GM18511 (cell line): ENCODE measurements around the gene TYW1B.
"Not testable (repeated sequence)": the region's sequence is repeated elsewhere in the genome, so short reads cannot be mapped to it uniquely, and the experiment has no call there.

Source experiments
- ATAC-seq: cut with Tn5 transposase; IDR thresholded peaks from one replicate; pipeline ENCODE4 v1.9.1; 2021; ENCODE audit warnings: mild to moderate bottlenecking, moderate library complexity; ENCODE audit not compliant: unreplicated experiment

Gene TYW1B

GRCh38 chr7:72632765-72633292, 195.2 kb downstream of the TYW1B start:
- ATAC-seq, result not testable (repeated sequence)

GRCh38 chr7:72628375-72628774, 199.6 kb downstream of the TYW1B start:
- not testable (repeated sequence) for ATAC-seq

DNA sequence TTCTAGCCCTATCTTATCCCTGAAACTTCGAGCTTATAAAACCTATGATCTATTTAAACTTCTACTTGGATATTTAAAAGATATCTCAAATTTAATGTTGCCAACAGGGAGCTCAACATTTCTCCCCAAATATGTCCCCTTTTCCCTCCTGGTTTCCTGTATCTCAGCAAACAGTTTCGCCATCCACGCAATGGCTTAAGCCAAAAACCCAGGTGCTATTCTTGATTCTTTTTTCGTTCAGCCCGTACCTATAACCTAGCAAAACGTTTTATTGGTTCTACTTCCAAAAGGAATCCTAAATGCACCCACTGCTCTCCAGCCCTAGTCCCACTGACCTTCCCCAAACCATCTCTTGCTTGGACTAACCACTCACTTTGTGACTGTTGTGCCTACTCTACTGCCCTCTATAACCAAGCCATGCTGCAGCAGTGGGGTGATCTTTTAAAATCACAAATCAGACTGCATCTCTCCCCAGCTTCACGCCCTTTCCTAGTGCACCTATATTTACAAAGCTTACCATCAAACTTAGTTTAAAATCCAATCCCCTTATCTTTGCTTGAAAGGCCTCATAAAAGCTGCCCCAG, 201.5 kb downstream of the TYW1B start:
- not testable (repeated sequence) for ATAC-seq

DNA sequence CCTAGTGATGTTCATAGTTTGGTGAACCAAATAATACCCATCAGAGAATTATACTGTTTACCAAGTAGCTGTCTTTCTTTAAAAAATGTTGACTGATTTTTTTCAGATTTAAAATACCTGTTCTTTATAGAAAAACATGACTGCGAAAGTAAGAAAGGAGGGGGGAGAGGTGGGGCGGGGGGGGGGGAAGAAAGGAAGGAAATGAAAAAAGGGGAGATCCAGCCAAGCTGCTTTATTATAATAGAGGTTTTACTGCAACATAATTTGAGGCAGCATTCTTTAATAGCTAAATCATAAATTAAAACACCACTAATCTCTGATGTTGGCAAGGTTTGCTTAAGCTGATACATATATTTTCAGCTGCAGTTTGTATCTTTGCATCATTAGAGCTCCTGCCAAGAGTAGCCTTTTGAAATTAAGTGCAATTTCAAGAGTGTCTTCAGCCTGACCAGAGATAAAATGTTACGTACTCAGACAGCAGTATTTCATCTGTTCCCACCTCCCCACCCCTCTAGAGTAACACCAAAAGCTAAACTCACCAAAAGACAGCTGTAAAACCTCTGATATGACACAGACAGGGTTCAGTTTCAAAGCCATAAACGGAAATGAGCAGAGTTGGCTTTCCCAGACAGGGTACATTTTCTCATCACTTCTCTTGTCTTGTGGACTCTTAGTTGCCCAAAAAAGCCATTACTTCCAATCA, 202.1 kb downstream of the TYW1B start:
- ATAC-seq, result peak; percentile 86

- no peak for ATAC-seq
Observed at GRCh38 chr7:72622532-72622931, 205.5 kb downstream of the TYW1B start.

- not testable (repeated sequence) for ATAC-seq
Observed at GRCh38 chr7:72621761-72622187, 206.2 kb downstream of the TYW1B start.

DNA sequence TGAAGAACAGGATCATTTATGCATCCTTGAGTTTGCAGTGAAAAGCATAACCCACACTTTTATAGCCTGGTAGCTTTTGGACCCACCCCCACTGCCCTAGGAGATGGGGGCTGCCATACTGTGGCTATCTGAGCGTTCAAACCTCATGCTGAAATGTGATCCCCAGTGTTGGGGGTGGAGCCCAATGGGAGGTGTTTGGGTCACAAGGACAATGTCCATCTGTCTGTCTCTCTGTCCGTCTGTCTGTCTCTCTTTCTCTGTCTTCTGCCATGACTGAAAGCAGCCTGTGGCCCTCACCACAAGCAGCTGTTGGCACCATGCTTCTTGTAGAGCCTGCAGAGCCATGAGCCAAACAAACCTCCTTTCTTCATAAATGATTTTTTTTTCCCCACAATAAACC, 207.1 kb downstream of the TYW1B start:
- not testable (repeated sequence) for ATAC-seq

GRCh38 chr7:72618435-72619180, 209.4 kb downstream of the TYW1B start:
- not testable (repeated sequence) for ATAC-seq

DNA sequence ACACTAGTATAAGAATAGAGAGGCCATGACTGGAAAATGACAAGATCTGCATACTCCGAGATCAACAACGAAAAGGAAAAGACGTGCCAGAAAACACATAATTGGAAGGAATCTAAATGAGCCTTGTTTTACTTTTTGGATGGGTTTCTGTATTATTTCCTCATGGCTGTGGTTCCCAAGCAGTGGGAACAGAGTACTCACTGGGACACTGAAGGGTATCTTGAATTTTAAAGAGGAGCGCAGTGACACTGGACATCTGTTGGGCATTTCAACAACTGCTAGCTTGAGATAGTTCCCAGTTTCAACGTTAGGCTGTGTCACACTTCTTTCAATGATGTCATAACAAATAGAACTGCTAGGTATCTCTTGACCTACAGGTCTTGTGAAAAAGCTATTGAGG, 218.2 kb downstream of the TYW1B start:
- not testable (repeated sequence) for ATAC-seq

DNA sequence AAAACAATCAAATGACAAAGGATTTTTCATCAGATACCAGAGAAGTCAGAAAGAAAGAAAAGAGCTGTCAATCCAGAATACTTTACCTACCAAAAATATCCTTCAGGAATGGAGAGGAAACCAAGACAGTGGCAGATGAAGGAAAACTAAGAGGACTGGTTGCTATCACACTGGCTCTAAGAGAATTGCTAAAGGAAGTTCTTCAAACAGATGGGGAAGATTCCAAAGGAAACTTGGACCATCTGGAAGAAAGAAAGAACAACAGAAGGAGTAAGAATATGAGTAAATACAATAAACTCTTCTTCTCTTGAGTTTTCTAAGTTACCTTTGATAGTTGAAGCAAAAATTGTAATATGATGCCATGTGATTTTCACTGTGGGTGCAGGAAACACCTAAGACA, 220.0 kb downstream of the TYW1B start:
- not testable (repeated sequence) for ATAC-seq

DNA sequence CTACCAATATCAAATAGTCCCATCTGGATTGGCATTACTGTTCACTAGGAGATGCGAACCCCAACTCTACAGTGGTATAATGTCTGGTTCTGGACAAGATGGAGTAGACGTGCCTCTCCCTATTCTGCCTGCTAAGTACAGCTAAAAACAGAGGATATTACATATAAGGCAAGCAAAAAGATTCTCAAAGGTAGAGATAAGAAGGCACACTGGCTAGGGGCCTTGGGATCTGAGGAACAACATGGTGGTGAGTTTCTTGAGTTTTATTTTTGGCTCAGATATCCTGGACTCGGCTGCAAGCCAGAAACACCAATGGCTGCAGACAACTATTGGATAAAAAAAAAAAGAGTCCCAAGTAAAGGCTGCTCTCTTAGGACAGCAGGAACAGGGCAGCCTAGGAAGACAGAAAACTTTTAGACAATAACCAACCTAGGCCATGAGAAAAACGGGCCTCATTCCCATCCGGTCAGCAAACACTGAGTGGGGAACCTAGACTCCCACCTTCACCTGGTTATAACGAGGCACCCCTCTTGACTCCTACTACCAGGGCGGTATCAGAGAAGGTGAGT, 222.1 kb downstream of the TYW1B start:
- not testable (repeated sequence) for ATAC-seq

- ATAC-seq, result not testable (repeated sequence)
Observed at GRCh38 chr7:72604771-72605611, 223.0 kb downstream of the TYW1B start.

DNA sequence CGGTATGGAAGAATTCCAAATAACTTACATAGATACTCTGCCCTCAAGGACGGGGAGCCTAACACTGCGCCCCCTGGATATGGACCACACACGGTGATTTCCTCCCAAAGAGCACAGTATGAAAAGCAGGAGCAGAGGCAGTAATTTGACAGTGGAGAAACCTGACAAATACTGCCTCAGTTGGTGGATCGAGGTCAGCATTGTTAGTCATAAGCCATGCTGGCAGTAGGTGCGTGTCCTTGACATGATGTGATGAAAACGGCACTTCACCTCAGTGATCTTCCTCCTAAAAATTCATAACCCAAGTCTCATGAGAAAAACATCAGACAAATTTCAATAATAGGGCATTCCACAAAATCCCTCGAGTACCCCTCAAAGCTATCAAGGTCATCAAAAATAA, 224.5 kb downstream of the TYW1B start:
- not testable (repeated sequence) for ATAC-seq

DNA sequence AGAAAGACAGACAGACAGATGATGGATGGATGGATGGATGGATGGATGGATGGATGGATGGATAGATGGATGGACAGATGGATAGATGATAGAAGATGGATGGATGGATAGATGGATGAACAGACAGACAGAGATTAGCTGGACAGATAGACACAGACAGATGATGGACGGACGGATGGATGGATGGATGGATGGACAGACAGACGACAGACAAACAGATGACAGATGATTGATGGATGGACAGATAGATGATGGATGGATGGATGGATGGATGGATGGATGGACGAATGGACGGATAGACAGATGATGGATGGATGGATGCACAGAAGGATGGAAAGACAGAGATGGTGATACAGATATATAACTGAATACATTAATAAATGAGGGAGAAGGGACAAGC, 224.9 kb downstream of the TYW1B start:
- ATAC-seq, result no peak

DNA sequence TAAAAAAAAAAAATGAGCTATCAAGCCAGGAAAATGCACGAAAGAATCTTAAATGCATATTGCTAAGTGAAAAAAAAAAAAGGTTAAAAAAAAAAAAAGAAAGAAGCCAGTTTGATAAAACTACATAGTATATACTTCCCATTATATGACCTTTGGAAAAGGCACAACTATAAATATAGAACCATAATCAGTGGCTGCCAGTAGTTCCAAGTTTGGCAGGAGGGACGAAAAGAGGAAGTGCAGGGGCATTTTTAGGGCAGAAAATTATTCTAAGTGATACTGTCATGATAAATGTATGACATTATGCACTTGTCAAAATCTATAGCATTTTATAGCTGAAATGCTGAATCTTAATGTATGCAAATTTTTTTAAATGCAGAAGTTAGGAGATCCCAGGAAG, 226.3 kb downstream of the TYW1B start:
- not testable (repeated sequence) for ATAC-seq

- ATAC-seq, result not testable (repeated sequence)
Observed at GRCh38 chr7:72590023-72590422, 238.0 kb downstream of the TYW1B start.

GRCh38 chr7:72587267-72587666, 240.7 kb downstream of the TYW1B start:
- ATAC-seq, result not testable (repeated sequence)

DNA sequence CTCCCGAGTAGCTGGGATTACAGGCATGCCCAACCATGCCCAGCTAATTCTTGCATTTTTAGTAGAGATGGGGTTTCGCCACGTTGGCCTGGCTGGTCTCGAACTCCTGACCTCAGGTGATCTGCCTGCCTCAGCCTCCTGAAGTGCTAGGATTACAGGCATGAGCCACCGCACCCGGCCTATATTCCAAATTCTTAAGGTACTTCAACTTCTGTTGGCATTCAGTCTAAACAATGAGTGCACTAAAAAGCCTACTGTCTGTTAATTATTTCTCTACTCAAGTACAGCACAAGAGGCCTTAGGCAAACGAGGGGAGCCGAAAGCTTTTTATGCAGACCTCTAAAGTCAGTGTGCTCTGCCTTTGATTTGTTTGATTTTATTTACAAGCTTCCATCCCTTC, 243.4 kb downstream of the TYW1B start:
- not testable (repeated sequence) for ATAC-seq

DNA sequence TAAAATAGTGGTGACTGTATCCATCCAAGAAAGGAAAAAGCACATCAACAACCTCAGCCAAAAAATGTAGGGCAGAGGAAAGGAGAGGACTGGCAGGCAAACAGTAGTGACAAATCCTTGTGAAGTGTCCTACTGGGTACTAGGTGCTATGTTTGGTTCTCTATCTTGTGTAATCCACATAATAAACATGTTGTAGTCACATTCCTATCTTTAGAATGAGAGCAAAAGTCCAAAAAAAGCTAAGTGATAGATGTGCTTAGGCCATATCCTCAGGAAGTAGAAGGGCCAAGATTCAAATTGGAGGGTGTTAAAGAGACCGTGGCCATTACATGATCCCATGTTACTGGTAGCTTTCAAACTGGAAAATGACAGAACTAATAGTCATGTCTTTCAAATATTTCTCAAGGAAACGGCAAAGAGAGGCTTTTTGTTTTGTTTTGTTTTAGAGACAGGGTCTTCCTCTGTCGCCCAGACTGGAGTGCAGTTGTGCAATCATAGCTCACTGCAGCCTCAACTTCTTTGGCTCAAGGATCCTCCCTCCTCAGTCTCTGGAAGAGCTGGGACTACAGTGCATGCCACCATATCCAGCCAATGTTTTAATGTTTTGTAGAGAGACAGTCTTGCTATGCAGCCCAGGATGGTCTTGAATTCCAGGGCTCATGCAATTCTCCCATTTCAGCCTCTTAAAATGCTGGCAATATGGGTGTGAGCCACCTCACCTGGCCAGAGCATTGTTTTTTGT, 244.2 kb downstream of the TYW1B start:
- ATAC-seq, result not testable (repeated sequence)
